GM21786 (cell line): Measurements from ENCODE around the gene IL16.

ENCODE experiments used
- ATAC-seq: cut with Tn5 transposase; IDR thresholded peaks from one replicate; pipeline ENCODE4 v1.9.1; 2021; ENCODE audit not compliant: unreplicated experiment

Gene IL16

DNA sequence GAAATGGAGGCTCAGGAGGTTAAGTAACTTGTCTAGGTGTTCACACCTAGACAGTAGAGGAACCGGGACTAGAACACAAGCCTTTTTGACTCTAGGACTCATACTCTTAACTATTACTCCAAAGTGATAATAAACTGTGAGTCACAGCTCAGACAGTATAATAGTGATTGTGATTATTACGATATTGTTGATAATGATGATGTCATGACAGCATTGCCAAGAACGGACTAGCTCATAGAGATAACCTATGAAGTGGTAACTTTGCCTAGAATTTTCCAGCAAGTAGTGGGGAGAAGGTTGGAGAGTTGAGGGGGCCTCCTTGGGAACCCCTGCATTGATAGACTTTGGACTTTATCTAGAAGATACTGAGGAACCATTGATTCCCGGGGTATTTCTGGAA, 93.2 kb downstream of the IL16 start:
- ATAC-seq, result no peak

DNA sequence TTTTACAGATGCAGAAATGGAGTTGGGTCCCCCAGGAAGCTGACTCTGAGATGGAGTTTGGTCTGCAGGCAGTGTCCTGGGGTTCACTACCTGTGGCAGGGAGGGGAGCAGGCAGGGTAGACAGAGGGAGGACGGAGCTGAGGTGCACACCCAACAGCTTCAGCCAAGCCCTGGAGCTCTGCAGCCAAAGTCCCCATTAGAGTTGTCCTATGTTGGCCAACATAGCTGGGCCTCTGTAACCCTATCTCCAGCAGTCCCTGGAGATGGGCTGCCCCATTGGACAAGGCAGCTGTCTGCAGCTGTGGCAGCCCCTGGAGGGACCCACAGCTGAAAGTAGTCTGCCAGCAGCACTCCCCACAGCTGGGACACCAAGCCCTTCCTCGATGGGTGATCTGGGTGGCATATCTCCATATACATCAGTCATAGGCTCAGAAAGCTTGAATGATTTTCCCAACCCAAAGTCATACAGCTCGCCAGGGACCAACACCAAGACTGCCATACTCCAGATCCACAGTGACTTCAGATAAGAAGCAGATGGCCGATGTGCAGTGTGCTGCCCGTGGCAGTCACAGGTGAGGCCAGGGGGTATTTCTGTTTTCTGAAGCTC, 95.3 kb downstream of the IL16 start:
- ATAC-seq, result peak; percentile 2

DNA sequence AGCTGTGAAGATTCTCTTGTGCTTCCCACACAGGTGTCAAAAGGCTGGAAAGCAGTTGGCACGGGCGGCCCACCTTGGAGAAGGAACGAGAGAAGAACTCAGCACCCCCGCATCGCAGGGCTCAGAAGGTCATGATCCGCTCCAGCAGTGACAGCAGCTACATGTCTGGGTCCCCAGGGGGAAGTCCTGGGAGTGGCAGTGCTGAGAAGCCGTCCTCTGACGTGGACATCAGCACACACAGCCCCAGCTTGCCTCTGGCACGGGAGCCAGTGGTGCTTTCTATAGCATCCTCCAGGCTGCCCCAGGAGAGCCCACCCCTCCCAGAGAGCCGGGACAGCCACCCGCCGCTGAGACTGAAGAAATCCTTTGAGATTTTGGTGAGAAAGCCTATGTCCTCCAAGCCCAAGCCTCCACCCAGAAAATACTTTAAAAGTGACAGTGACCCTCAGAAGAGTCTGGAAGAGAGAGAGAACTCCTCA, 95.9 kb downstream of the IL16 start:
- peak; percentile 42 for ATAC-seq

DNA sequence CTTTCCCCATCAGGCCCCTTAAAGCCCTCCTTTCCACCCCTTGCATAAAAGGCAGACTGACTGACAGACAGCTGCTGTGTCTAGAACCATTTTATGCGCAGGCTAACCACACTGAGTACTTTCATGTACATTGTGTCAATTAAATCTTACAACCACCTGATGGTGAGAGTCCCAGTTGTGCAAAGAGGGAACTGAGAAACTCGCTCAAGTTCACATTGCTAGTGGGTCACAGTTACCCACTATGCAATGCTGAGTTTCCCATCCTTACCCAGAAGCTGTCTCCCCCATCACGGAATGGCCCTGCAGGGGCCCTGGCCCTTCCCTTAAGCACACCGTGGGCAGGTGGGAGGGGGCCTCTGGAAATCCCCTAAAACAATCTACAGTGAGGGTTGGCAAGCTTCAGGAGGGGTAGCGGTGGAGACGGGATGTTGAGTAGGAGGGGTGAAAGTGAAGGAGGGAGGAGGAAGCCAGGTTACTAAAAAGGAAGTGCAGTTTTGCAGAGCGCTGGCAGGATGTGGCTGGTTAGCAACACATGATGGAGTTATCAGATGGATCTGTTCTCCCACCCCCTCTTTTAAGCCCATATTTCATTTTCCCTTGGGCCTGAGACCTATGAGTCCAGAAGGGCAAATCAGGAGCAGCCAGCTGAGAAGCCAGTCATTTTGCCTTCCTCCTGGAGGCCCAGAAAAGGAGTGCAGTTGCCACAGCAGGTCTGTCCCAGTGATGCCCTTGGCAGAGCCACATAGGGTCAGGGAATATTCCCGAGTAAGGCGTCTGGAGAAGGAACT, 97.2 kb downstream of the IL16 start:
- ATAC-seq, result peak; percentile 63

DNA sequence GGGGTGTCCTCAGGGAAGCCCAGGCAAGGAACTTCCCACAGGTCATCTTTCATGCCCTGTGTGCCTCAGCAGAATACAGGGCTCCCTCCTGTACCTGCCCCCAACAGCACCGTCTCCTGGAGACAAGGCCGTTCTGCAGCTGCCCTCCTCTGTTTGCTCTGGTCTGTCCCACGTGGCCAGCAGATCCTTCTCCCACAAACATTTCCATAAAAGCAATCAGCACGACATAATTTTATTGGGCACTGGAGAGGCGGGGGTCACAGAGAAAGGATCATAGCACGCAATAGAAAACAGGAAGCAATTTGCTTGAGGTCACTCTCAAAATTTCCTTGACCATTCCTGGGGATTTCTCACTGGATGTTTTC, 97.8 kb downstream of the IL16 start:
- no peak for ATAC-seq

DNA sequence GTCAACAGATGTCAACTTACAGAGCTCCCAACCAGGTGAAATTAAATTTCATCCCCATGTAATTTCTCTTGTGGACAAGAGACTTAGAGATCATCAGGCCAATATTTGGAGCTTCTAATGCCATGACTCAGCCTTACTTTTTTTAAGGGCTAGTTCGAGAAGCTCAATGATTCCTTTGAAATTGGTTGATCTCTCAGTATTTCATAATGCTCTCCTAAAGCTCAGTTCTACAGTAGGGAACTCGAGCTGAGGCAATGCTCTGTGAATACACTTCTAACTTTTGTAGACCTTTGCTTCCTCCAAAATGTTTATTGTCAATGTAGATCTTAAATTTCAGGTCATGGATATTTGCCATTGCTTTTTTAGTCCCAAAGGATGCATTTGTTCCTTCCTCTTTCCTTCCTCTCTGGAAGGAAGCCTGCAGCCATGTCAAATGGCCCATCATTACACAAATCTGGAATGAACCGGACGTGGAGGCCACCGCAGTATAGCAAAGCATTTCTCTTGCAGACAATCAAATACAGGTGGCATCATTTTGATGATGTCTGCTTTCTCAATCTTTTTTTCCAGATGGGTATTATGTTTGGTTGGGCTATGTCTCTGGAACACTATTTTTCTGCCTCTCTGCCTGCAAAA, 98.9 kb downstream of the IL16 start:
- ATAC-seq, result no peak

DNA sequence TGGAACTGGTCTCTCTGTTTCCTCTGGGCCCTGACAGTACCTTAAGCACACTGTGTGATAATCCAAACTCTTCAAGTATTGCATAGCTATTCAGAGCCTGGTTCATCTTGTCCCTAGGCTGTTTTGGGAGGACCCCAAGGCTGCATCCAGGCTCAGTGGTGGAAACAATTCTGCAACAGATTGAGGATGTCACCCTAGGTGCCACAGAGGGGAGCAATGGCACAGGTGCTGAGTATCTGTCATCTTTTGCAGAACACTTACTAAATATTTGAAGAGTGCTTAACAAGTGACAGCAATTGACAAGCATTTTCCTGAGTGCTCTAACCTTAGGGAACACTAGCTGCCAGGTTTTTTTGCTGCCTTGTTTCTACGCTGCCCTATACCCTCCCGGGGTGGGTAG, 99.5 kb downstream of the IL16 start:
- ATAC-seq, result no peak

DNA sequence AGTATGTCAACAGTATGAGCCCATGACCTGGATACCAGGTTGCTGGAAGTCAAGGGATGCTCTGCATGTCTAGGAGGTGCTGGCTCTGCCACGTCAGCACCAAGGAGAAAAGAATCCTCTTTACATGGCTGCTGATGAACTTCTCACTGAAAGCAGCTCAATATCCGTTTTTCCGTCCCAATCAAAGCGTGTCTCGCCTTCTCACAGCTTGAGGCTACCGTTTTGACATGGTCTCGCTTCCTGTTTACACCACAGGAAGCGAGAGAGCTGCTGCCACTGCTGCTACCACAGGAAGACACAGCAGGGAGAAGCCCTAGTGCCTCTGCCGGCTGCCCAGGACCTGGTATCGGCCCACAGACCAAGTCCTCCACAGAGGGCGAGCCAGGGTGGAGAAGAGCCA, 100.0 kb downstream of the IL16 start:
- ATAC-seq, result peak; percentile 32

DNA sequence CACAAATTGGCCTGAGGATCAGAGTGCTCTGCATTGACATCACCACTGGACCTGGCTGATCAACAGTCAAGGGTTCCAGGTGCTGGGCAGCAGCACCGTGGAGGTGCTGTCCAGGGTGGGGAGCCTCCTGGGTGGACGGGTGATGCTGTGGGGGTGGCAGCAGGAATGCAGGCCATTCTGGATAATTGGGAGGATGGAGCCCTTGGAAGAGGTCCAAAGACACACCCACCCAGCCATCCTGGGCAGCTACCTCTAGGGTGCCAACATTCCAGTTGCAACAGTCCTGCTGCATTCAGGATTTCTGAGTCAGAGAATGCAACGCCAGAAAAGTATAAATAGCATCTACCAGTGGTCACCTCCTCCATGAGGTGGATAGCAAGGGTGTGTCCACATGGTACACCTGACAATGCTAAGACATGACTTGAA, 100.5 kb downstream of the IL16 start:
- no peak for ATAC-seq

DNA sequence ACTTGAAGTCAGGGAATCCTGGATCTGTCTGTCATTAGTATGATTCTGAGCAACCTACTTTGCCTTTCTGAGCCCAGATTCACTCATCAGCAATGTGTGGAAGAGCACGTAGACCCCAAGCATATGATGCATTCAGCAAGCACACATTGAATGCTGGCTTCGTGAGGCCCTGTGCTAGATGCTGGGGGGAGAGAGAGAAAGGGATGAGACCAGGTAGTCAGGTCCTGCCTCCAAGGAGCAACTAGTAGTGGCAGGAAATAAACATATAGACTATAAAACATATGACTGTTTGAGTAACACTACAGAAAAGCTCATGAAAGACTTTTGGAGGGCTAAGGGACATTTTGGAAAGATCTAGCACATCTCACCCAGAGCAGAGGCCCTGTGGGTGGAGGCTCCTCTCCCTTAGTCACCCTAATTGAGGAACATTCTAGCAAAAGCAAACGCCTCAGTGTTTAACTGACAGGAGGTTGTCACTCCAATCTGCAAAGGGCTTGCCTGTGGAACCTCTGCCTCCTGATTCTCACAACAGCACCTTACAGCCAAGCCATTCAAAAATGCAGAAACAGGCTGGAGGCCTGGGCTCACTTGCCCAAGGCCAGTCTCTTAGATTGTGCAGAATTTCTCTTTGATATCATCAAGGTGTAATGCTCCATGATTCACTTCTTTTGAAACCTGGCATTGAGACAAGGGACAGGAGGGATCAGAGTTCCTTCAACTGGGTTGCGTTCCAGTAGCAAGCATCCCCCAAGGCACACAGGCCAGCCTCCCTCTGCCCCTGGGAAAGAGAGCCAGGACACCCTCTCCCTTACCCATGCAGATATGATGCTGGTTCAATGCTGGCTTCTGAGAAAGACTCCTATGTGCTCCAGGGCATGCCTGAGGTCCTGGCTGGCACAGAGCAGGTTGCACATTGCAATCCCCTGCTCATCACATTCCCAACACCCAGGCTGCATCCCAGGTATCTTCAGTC, 101.2 kb downstream of the IL16 start:
- ATAC-seq, result no peak

DNA sequence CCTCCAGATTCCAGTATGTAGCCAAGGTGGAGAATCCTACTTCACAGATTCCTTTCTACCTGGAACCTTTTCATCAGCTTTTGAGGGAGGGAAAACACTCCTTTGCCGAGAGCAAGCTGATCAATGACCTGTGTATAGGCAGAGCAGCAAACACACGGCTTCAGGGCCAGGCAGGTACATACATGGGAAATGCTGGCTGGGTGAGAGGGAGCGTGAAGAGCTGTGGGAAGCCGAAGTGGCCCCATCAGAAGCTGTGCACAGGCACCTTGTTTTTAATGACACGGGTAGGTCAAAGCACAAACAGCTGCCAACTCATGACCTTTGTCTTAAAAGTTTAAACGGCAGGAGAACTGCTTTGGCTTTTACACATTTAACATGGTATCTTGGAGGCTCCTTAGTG, 101.9 kb downstream of the IL16 start:
- no peak for ATAC-seq

DNA sequence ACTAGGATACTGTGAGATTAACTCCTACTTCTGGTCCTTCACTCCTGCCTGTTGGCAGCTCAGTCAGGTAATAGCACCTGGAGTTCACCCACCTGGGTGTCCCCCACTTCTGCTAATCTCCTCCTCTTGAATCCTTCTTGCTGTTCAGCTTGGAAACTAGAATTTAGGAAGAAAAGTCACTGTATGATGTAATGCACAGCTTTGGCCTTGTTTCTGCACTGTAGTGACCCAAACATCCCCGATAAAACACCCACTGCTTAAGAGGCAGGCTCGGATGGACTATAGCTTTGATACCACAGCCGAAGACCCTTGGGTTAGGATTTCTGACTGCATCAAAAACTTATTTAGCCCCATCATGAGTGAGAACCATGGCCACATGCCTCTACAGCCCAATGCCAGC, 102.5 kb downstream of the IL16 start:
- ATAC-seq, result no peak

DNA sequence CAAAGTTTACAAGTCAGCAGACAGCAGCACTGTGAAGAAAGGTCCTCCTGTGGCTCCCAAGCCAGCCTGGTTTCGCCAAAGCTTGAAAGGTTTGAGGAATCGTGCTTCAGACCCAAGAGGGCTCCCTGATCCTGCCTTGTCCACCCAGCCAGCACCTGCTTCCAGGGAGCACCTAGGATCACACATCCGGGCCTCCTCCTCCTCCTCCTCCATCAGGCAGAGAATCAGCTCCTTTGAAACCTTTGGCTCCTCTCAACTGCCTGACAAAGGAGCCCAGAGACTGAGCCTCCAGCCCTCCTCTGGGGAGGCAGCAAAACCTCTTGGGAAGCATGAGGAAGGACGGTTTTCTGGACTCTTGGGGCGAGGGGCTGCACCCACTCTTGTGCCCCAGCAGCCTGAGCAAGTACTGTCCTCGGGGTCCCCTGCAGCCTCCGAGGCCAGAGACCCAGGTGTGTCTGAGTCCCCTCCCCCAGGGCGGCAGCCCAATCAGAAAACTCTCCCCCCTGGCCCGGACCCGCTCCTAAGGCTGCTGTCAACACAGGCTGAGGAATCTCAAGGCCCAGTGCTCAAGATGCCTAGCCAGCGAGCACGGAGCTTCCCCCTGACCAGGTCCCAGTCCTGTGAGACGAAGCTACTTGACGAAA, 103.1 kb downstream of the IL16 start:
- no peak for ATAC-seq

DNA sequence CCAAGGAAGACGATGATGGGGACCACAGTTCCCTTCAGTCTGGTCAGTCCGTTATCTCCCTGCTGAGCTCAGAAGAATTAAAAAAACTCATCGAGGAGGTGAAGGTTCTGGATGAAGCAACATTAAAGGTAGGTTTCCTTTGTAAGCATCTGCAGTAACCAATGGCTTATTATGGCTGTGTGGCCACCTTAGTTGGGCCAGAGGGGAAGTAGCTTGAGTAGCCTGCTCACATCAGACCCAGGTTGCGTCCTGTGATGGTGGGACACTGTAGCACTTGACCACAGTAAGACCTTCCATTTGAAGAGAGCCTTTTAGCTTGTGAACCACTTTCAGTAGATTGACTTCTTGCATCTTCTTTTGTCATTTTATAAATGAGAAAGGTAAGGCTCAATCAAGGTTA, 104.7 kb downstream of the IL16 start:
- peak; percentile 16 for ATAC-seq

DNA sequence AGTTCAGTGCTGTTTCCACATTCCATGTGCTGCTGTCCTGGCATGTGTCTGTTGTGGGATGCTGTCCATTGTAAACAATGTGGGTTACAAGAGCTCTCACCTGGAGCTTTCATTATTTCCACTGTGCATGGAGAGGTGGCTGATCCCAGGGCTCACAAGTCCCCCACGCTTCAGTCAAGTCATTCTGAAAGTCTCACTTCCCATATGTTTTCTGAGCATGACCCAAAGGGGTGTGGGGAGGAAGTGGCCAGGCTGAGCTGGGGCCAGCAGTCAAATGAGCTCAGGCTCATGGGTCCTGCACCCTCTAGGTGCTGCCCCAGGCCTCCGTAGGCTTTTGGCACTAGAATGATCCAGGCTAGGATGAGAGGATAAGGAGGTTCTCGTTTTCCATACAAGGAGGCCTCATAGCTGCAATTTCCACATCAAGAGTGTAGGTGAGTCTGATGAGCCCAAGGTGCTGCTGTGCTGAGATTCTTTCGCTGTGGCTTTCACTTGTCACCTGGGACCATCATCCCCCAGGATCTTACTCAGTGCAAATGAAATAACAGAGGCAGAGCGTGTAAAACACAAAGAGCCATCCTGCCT, 105.2 kb downstream of the IL16 start:
- peak; percentile 81 for ATAC-seq

DNA sequence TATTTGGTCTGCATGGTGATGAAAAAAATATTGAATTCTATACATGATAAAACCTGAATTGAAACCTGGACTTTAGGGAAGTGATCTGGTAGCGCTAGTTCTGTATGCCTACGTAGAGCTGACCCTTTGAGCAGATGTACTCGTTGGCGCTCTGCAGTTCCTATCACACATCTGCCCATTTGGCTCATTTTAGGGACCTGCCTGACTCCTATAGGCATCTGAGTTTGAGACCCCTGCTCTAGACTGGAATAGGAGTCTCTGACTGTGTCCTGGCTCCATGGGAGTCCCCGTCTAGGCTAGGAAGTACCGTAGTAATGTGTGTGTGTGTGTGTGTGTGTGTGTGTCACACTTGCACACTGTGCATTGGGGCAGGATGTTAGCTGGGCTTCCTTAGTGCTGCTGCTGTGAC, 106.0 kb downstream of the IL16 start:
- no peak for ATAC-seq

DNA sequence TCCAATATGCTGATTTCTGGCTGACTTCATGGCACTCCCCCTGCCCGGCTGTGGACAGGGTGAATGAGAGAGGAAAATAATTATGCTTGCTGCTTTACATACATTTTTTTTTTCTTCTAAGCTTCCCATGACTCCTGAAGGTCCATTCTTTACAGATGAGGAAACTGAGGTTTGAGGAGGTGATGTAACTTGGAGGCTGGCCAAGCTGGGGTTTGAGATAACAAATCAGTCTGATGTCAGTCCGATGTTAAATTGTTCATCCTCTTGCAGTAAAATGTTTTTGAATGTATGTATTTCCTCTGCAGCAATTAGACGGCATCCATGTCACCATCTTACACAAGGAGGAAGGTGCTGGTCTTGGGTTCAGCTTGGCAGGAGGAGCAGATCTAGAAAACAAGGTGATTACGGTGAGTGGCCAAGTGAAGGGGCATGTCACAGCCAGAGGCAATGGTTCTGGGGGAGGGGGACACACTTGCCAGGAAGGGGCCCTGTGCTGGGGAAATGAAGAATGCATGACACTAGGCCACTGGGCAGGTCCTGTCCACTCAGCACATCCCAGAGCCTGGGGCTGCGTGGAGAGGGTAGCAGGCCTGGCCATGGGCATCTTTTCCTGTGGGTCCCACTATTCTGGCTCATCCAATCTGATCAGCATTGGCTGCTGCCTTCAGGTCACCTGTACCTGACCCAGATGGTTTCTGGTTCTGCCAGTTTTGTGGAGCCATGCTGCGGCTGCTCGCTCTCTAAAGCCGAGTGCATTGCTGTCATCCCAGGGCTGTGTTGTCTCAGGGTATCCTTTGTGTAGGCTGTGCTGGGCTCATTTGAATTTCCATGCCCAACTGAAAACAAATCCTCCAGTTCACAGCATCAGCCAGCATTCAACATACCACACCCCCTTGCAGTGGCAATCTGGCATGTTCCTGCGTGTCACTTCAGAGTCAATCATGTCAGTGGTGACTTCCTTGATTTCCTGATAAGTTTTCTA, 106.9 kb downstream of the IL16 start:
- ATAC-seq, result no peak

DNA sequence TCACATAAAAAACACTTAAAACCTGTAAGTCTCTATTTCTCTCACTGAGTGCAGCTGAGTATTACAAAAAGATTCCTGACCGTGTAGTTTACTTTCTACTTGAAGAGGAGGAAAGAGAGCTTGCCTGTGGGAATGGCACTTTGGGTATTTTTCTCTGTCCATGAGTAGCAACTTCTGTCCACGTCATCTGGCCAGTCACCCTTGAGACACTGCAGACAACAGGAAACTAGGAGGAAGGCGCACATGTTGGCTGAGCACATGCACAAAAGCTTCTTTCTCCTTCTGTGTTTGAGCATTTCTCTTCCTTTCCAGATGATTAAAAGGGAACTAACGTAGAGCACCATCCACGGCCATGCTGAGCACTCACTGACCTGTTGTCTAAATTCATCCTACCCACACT, 107.5 kb downstream of the IL16 start:
- no peak for ATAC-seq

DNA sequence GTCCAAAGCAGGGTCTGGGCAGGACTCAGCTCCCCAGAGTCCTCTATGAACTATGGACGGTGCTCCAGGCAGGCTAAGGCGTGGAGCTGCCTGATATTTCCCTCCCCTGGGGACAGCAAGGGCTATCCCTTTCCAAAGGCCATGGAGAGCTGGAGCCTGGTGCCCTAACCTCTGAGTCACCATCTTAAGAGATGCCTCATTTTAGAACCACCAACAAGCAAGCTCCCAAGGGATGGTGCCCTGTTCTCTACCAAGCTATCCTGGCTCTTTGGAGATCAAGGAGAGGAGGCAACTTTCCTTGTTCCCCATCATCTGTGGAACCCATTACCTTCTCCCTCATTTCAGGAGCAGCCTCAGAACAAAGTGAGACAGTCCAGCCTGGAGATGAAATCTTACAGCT, 111.6 kb downstream of the IL16 start:
- ATAC-seq, result no peak
